COLO668 (cell line): Measurements from ENCODE around the gene CELSR3.
A peak's percentile ranks its signal among the peaks of the same experiment; 100 is the strongest.

Experiments
- DNase-seq: peaks from one replicate; lab custom pipeline; 2025; ENCODE audit not compliant: unreplicated experiment; lab: John Stamatoyannopoulos, UW

The CELSR3 gene

GRCh38 chr3:48662753-48663488 is at the start of gene CELSR3:
Gene CELSR3 (minus strand): TSS chr3:48662886. CDS start chr3:48662634, 252 bp downstream.
- peak; percentile 86 for DNase-seq

DNA sequence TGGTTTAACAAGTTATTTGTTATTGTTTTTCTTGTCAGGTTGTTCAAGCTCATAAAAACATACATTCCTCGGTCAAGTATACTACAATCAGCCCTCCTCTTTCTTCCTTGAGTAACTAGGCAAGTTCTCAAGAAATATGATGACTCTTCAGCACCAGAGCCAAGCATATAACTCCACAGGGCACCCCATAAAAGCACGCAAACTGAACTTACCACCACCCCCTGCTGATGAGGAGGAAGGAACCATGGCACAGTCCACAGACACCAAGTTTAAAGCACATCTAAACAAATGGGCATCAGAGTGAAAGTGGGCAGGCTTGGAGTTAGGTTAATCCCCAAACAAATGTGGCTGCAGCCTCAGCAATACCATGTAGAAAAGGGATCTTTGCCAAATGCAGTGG is 49.0 kb upstream of the CELSR3 start:
- no peak for DNase-seq

- no peak for DNase-seq
These were observed 46.4 kb upstream of the CELSR3 start for GRCh38 chr3:48709051-48709461.

DNA sequence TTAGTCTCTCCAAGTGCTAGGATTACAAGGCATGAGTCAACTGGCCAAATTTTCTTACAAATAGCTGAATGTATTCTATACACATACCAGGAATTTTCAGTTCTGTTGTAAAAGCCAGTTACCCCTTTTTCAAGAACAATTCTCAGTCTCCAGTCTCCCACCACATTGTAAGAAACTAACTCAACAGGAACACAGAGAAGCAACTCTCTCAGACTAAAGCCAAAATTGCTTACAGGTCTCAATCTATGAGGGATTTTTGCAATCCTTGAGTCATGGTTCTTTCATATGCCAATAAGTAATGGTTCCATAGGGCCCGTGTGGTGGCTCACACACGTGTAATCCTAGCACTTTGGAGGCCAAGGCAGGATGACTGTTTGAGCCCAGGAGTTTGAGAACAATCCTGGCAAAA is 45.8 kb upstream of the CELSR3 start:
- no peak for DNase-seq

- DNase-seq = no peak
These were observed 44.5 kb upstream of the CELSR3 start for GRCh38 chr3:48707157-48707556.

GRCh38 chr3:48702320-48702920 is 39.7 kb upstream of the CELSR3 start:
- DNase-seq = no peak

DNA sequence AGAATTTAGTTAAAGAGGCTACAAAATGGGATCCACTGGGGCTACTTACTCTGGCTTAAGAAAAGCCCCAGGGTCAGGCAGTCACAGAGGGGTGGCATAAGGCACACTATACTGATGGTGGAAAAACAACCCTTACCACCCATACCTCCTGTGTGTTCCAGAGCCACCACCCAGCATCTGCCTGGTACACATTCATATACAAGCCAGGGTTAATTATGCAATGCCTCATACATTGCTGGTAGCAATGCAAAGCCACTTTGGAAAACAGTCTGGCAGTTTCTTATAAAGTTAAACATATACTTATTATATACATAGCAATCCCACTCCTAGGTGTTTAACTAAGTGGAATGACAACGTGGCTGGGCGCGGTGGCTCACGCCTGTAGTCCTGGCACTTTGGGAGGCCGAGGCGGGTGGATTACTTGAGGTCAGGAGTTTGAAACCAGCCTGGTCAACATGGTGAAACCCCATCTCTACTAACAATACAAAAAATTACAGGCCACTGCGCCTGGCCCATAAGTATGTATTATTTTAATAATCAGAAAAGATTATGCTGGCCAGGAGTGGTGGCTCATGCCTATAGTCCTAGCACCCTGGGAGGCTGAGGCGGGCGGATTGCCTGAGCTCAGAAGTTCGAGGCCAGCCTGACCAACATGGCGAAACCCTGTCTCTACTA is 38.2 kb upstream of the CELSR3 start:
- no peak for DNase-seq

DNA sequence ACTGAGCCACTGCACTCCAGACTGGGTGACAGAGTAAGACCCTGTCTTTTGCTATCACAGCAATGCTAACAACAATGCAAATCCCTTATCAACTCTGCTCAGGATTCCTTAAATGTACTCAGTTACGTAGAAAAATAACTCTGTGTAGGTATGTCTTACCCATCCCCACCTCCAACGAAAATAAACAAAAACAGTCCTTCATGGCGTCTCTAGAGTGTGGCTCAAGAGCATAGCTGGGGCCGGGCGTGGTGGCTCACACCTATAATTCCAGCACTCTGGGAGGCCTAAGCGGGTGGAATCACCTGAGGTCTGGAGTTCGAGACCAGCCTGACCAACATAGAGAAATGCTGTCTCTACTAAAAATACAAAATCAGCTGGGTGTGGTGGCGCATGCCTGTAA is 36.2 kb upstream of the CELSR3 start:
- no peak for DNase-seq

DNA sequence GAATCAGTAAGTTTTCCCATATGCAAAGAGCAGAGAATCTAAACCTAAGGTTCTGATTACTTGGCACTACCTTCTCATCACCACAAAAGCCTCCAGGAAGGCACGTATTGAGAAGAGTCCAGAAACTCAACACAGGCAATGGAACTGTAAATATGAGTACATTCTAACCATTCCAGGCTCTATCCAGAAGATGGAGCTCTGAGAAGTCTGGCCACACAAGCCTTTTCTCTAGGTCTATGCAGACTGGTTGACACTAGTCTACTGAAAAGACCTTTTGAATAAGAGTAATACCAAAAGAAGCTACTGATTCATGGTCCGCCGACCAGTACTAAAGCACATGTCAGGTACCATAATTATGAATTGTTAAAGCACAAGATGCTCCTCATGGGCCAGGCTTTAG is 35.3 kb upstream of the CELSR3 start:
- no peak for DNase-seq

DNA sequence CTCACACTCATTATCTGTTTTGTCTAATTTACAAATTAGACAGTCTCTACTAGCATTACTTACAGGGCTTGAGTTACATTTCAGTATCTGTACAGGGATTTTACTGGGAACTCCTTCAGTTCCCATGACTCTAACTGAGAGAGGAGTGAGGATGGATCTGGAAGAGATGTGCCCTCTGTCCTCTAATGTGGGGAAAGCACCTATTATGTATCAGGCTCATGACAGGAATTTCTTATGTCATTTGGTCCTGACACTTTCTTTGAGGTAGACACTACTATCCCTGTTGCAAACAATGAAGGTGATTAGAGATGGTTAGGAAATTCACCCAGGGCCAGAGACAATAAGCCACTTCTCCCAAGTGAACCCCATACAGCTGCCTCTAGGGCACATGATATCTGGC is 33.9 kb upstream of the CELSR3 start:
- DNase-seq = no peak

GRCh38 chr3:48696156-48696555 is 33.5 kb upstream of the CELSR3 start:
- no peak for DNase-seq

GRCh38 chr3:48695393-48695753 is 32.7 kb upstream of the CELSR3 start:
- no peak for DNase-seq

DNA sequence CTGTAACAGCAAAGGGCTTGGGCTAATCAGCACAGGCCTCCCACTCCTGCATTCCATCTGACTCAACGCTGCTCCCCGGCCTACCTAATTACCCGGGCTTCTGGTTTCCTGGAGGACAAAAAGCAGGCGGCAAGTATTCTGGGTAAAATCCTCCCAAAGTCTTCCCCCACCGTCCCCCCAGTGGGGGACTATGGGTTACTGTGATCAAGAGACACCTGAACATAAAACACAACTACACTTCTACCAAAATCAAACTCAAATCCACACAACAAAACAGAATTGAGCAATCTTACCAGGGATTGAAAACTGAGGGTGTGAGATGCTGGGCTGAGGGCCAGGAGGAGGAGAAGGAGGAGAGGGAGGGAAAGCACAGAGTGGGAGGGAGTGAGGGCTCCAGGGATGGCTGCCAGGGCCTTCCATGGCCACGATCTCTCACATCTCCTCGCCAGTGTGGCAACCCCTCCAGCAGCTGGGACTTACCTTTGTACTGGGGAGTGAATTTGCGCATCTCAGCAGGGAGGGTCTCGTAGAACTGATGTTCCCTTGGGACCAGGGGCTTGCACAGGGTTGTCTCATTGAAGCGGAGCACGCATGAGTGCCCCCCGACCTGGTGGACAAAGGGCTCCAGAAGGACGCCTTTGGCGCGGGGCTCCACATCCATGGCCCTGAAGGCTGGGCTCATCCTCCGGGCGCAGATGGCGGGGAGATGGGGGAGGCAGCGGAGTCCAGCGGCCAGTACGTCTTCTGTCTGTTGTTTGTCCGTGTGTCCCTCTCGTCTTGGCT is 32.1 kb upstream of the CELSR3 start:
- no peak for DNase-seq

- DNase-seq = no peak
These were observed 31.1 kb upstream of the CELSR3 start for GRCh38 chr3:48693826-48694225.

DNA sequence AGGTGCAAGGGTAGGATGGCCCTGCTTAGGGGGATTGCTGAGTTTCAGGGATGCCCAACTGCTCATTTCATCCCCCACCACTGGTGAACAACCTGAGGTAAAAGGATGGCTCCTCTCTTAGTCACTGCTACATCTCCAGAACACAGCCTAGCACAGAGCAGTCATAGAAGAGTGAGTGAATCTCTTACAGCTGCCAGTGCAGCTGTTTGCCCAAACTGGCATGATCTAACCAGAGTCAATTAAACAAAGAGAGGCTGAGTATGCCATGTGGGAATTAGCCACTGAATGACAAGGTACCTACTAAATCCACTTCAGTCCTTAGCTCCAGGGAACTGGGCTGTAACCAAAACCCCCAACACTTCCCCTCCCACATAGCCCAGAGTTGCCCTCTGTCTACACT is 29.9 kb upstream of the CELSR3 start:
- no peak for DNase-seq

DNA sequence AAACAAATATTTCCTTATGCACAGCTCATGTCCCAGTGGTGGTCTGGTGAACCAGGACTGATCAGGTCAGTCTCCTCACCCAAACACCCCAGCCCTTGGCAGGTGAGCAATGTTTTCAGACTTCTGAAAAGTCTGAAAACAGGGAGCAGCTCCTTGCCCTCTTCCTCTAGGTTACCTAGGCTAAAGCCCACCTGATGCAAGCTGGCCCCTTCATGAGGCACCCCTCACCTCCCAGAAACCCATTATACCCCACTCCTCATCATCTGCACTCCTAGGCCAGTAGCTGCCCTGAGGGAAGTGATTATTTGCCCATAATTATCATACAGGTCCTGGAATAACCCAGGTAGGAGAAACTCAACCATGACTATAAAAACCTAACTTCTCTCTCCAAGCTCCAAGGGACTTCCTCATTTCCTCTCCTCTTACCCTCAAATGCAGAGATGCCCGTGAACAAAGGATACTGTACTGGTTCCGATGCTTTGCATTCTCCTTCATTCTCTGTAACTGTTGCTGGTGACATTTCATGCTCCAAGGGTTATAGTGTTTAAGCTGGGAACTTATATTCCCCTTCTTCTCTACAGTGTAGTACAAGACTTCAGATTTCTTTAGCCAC is 28.3 kb upstream of the CELSR3 start:
- DNase-seq = no peak

- DNase-seq = no peak
These were observed 26.7 kb upstream of the CELSR3 start for GRCh38 chr3:48689384-48689783.

- DNase-seq = no peak
These were observed 26.0 kb upstream of the CELSR3 start for GRCh38 chr3:48688737-48689075.

- DNase-seq = no peak
These were observed 25.5 kb upstream of the CELSR3 start for GRCh38 chr3:48688032-48688736.

GRCh38 chr3:48687220-48687678 is 24.6 kb upstream of the CELSR3 start:
- DNase-seq = no peak
